WTC11 (cell line): ENCODE measurements around the gene C3orf18.

Source experiments
- ATF3 ChIP-seq: sonication (generic); formaldehyde crosslinking; conservative IDR thresholded peaks from 2 replicates; pipeline ENCODE4 v1.8.1; 2022; ENCODE audit warnings: mild to moderate bottlenecking, missing genetic modification reagents
- ATF6 ChIP-seq: sonication (generic); formaldehyde crosslinking; IDR thresholded peaks from 2 replicates; pipeline ENCODE4 v1.8.1; 2023; ENCODE audit warnings: mild to moderate bottlenecking, missing genetic modification reagents
- CTCF ChIP-seq: fragments of 200-600 bp; IDR thresholded peaks from 2 replicates; pipeline ENCODE4 v1.8.0; 2022; ENCODE audit warnings: antibody characterized with exemption
- EMX1 ChIP-seq: fragments of 250-450 bp; sonication (Bioruptor Pico); IDR thresholded peaks from 2 replicates; pipeline ENCODE4 v1.8.0; 2021; ENCODE audit warnings: mild to moderate bottlenecking
- FOXP1 ChIP-seq: sonication (generic); formaldehyde crosslinking; IDR thresholded peaks from 2 replicates; pipeline ENCODE4 v1.8.0; 2022; ENCODE audit warnings: missing genetic modification reagents, mild to moderate bottlenecking, moderate library complexity, borderline replicate concordance
- GABPB1 ChIP-seq: sonication (generic); formaldehyde crosslinking; IDR thresholded peaks from 2 replicates; pipeline ENCODE4 v1.8.1; 2023; ENCODE audit warnings: mild to moderate bottlenecking, missing genetic modification reagents
- IRF2 ChIP-seq: sonication (generic); formaldehyde crosslinking; IDR thresholded peaks from 2 replicates; pipeline ENCODE4 v1.8.0; 2022; ENCODE audit warnings: low read depth, missing genetic modification reagents, borderline replicate concordance
- KAT7 ChIP-seq: sonication (generic); formaldehyde crosslinking; IDR thresholded peaks from 2 replicates; pipeline ENCODE4 v1.8.1; 2023; ENCODE audit warnings: missing genetic modification reagents, mild to moderate bottlenecking, borderline replicate concordance
- ZNF121 ChIP-seq: sonication (generic); formaldehyde crosslinking; IDR thresholded peaks from 2 replicates; pipeline ENCODE4 v1.8.0; 2023; ENCODE audit warnings: missing genetic modification reagents
- ZNF317 ChIP-seq: sonication (generic); formaldehyde crosslinking; IDR thresholded peaks from 2 replicates; pipeline ENCODE4 v1.8.1; 2023; ENCODE audit warnings: low read depth, mild to moderate bottlenecking, moderate library complexity, missing genetic modification reagents, borderline replicate concordance
- ZNF512 ChIP-seq: sonication (generic); formaldehyde crosslinking; IDR thresholded peaks from 2 replicates; pipeline ENCODE4 v1.8.1; 2022; ENCODE audit warnings: missing genetic modification reagents, borderline replicate concordance
- TF ChIP-seq, protein P1 (sequence below): sonication (generic); formaldehyde crosslinking; IDR thresholded peaks from 2 replicates; pipeline ENCODE4 v1.8.1; 2022; ENCODE audit warnings: low read depth, missing genetic modification reagents, borderline replicate concordance
- TF ChIP-seq, protein P2 (sequence below): sonication (generic); formaldehyde crosslinking; IDR thresholded peaks from 2 replicates; pipeline ENCODE4 v1.8.0; 2022; ENCODE audit warnings: missing genetic modification reagents
- TF ChIP-seq, protein P3 (sequence below): sonication (generic); formaldehyde crosslinking; IDR thresholded peaks from 2 replicates; pipeline ENCODE4 v1.8.1; 2023; ENCODE audit warnings: mild to moderate bottlenecking, missing genetic modification reagents, moderate library complexity

GRCh38 chr3:50533316-50533715 lies 34.2 kb downstream of the C3orf18 start:
- TF ChIP-seq ATF3 (CRISPR knock-in tag) (no peak), CTCF (no peak), ATF6 (CRISPR knock-in tag) (no peak), ZNF317 (CRISPR knock-in tag) (no peak), FOXP1 (no peak), GABPB1 (CRISPR knock-in tag) (no peak), IRF2 (CRISPR knock-in tag) (no peak), EMX1 (CRISPR knock-in tag) (no peak), ZNF512 (CRISPR knock-in tag) (no peak), KAT7 (CRISPR knock-in tag) (no peak), ZNF121 (CRISPR knock-in tag) (no peak)
- TF ChIP-seq, protein P1, sequence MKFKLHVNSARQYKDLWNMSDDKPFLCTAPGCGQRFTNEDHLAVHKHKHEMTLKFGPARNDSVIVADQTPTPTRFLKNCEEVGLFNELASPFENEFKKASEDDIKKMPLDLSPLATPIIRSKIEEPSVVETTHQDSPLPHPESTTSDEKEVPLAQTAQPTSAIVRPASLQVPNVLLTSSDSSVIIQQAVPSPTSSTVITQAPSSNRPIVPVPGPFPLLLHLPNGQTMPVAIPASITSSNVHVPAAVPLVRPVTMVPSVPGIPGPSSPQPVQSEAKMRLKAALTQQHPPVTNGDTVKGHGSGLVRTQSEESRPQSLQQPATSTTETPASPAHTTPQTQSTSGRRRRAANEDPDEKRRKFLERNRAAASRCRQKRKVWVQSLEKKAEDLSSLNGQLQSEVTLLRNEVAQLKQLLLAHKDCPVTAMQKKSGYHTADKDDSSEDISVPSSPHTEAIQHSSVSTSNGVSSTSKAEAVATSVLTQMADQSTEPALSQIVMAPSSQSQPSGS (CRISPR knock-in tag) = no peak
- TF ChIP-seq, protein P2, sequence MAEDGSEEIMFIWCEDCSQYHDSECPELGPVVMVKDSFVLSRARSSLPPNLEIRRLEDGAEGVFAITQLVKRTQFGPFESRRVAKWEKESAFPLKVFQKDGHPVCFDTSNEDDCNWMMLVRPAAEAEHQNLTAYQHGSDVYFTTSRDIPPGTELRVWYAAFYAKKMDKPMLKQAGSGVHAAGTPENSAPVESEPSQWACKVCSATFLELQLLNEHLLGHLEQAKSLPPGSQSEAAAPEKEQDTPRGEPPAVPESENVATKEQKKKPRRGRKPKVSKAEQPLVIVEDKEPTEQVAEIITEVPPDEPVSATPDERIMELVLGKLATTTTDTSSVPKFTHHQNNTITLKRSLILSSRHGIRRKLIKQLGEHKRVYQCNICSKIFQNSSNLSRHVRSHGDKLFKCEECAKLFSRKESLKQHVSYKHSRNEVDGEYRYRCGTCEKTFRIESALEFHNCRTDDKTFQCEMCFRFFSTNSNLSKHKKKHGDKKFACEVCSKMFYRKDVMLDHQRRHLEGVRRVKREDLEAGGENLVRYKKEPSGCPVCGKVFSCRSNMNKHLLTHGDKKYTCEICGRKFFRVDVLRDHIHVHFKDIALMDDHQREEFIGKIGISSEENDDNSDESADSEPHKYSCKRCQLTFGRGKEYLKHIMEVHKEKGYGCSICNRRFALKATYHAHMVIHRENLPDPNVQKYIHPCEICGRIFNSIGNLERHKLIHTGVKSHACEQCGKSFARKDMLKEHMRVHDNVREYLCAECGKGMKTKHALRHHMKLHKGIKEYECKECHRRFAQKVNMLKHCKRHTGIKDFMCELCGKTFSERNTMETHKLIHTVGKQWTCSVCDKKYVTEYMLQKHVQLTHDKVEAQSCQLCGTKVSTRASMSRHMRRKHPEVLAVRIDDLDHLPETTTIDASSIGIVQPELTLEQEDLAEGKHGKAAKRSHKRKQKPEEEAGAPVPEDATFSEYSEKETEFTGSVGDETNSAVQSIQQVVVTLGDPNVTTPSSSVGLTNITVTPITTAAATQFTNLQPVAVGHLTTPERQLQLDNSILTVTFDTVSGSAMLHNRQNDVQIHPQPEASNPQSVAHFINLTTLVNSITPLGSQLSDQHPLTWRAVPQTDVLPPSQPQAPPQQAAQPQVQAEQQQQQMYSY (CRISPR knock-in tag) = no peak
- TF ChIP-seq, protein P3, sequence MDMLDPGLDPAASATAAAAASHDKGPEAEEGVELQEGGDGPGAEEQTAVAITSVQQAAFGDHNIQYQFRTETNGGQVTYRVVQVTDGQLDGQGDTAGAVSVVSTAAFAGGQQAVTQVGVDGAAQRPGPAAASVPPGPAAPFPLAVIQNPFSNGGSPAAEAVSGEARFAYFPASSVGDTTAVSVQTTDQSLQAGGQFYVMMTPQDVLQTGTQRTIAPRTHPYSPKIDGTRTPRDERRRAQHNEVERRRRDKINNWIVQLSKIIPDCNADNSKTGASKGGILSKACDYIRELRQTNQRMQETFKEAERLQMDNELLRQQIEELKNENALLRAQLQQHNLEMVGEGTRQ (CRISPR knock-in tag) = no peak
